Retinal pigment epithelial cell (primary cell): ENCODE data around the gene MYO7A.

Source experiments
- DNase-seq: peaks from one replicate; pipeline ENCODE4 v3.0.0-alpha.2; 2010; ENCODE audit warnings: low read depth
- H3K4me3 ChIP-seq: 2 replicates; pipeline ENCODE4 v1.5.1; 2011; ENCODE audit warnings: mild to moderate bottlenecking, low read length, control low read depth, moderate library complexity
- TF ChIP-seq, protein P1 (sequence below): conservative IDR thresholded peaks from 2 replicates; pipeline ENCODE4 v1.5.1; 2011; ENCODE audit warnings: low read depth, low read length, control low read depth, inconsistent platforms

The MYO7A gene

DNA sequence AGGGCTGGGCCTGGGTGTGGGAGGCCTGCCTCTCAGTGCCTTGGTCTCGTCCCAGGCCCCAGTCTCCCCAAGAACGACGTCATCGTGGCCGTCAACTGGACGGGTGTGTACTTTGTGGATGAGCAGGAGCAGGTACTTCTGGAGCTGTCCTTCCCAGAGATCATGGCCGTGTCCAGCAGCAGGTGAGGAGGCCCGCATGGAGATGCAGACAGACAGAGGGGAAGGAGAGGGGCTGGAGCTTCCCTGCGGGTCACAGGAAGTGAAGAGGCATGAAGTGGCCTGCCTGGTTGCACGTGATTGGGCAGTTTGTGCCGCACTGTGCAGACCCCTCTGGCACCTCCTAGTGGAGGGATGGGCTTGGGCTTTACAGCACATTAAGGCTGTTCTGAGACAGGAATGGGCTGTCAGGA is 70.4 kb downstream of the MYO7A start:
- TF ChIP-seq, protein P1, sequence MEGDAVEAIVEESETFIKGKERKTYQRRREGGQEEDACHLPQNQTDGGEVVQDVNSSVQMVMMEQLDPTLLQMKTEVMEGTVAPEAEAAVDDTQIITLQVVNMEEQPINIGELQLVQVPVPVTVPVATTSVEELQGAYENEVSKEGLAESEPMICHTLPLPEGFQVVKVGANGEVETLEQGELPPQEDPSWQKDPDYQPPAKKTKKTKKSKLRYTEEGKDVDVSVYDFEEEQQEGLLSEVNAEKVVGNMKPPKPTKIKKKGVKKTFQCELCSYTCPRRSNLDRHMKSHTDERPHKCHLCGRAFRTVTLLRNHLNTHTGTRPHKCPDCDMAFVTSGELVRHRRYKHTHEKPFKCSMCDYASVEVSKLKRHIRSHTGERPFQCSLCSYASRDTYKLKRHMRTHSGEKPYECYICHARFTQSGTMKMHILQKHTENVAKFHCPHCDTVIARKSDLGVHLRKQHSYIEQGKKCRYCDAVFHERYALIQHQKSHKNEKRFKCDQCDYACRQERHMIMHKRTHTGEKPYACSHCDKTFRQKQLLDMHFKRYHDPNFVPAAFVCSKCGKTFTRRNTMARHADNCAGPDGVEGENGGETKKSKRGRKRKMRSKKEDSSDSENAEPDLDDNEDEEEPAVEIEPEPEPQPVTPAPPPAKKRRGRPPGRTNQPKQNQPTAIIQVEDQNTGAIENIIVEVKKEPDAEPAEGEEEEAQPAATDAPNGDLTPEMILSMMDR, result peak; percentile 58
- no peak for DNase-seq
- no peak overlapping the region for H3K4me3 ChIP-seq

DNA sequence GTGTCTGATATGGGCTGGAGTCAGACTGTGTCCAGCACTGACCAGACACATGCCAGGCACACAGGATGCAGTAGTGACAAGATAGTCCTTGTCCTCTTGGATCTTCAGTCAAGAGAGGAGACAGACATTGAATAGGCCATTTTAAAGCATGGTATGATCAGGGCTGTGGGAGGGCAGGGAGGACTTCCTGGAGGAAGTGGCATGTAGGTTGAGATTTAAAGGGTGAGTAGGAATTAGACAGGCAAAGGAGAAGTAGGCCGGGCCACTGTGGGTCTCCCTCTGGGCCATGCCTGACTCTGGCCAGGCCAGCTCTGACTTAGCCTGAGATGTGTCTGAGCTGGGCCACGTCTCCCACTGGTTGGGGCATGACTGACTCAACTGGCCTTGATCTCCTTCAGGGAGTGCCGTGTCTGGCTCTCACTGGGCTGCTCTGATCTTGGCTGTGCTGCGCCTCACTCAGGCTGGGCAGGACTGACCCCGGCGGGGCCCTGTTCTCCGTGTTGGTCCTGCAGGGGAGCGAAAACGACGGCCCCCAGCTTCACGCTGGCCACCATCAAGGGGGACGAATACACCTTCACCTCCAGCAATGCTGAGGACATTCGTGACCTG is 71.2 kb downstream of the MYO7A start:
- TF ChIP-seq, protein P1, result no peak
- no peak overlapping the region for H3K4me3 ChIP-seq
- DNase-seq, result no peak

DNA sequence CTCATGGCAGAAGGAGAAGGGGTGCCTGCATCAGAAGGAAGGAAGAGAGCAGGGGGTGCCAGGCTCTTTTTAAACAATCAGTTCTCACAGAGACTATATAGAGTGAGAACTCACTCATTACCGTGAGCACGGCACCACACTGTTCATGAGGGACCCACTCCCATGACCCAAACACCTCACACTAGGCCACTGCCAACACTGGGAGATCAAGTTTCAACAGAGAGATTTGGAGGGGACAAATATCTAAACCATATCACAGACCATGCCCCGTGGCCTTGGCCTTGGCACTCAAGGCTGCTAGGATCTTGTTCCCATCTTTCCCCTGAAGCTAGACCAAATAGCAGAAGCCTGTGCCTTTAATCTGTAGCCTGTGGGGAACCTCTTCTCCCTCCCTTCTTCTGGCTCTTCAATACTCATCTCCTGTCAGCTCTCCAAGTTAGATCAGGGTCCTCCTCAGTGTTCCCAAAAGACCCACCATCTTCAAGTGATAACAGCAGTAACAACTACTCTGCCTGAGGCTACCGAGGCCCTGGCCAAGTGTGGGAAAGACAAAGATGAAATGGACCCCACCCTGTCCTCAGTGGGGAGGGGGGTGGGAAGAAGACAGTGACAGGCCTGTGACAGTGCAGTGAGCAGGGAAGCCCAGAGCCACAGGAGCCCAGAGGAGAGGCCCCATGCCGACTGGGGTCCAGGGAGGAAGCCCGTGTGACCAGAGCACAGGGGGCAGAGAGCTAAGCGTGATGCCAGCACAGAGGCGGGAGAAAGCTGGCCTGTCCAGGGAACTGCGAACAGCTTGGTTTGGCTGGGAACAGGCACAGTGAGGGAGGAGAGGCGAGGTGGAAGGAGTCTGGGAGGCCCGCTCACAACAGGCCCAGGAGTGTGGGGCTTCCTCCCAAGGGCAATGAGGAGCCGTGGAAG is 72.6 kb downstream of the MYO7A start:
- no peak for DNase-seq

DNA sequence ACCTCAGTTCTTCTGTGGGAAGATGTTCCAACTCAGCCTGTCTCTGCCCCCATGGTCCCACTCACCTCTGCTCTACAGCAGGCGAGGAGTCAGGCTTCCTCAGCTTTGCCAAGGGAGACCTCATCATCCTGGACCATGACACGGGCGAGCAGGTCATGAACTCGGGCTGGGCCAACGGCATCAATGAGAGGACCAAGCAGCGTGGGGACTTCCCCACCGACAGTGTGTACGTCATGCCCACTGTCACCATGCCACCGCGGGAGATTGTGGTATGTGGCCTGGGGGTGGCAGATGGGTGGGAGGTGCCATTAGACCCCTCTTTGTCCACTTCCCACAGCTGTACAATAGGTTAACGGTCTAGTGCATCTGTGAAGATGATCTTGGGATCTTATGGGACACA is 73.3 kb downstream of the MYO7A start:
- no peak for DNase-seq
- TF ChIP-seq, protein P1, result no peak
- H3K4me3 ChIP-seq, result no peak overlapping the region

More for the DNA sequence above, 72.6 kb downstream of the MYO7A start:
- TF ChIP-seq, protein P1, result no peak
- no peak overlapping the region for H3K4me3 ChIP-seq

DNA sequence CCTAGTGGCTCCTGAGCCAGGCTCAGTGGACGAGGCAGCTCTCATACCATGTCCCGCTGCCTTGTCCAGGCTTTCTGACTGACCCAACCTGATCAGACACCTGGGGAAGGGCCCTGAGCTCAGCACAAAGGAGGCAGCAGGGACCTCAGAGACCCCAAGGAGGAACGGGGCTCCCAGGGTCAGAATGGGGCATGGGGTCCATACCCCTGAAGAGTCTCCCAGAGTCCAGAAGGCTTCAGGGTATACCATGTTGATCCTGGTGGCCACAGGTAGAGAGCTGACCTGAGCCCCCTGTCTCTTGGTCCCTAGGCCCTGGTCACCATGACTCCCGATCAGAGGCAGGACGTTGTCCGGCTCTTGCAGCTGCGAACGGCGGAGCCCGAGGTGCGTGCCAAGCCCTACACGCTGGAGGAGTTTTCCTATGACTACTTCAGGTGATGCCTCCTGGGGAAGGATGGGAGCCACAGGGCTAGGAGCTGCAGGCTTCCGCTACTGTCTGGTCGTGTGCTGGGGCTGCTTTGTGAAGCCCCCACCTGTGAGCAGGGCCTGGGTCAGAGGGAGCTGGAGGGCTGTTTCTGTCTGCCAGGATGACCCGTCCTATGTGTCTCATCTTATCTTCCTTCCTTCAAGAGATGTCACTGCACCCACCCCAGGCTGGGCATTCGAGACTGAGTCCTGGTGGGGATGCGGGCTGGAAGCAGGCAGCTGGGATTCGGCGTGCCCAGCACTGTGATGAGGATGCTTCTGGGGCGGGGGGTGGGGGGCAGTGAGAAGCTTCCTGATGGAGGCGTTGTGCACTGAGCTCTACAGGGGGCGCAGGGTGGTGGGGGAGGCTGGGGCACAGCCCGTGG is 74.2 kb downstream of the MYO7A start:
- DNase-seq, result no peak
- TF ChIP-seq, protein P1, result no peak
- no peak overlapping the region for H3K4me3 ChIP-seq

DNA sequence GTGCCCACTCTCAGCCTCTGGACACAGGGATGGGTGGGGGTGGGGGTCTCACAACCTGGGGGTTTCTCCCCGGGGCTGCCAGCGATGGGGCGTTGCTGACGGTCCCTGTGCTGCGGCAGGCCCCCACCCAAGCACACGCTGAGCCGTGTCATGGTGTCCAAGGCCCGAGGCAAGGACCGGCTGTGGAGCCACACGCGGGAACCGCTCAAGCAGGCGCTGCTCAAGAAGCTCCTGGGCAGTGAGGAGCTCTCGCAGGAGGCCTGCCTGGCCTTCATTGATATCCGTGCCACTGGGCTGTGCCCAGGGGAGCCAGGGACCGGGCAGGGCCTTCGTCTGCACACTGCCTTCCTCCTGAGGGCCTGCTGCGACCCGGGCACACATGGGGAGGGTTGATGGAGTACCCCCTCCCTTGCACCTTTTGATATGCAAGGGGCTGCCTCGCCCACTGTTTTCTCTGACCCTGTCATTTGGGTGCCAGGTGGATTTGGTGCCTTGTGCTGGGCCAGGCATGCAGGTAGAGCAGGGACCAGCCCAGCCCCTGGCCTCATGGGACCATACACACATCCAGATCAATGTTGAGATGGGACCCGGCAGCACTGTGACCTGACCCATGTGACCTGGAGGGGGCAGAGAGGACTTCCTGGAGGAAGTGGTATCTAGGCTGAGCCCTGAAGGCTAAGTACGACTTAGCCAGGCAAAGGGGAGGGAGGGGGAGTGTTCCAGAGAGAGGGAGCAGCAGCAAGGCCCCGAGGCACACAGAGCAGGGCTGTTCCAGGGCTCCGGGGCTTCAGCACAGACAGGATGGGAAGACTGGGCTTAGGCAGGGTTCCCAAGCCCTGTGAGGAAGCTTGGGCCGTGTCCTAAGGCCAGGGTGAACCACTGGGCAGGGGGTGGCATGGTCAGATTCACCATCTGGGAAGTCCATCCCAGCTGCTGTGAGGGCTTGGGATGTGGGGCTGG is 75.2 kb downstream of the MYO7A start:
- TF ChIP-seq, protein P1, result no peak
- no peak for DNase-seq
- no peak overlapping the region for H3K4me3 ChIP-seq
